ENCODE results near the gene MUC16. TPM values are rescaled to one million over a fixed set of nuclear protein-coding genes. Genes with fewer than 3 reads are reported as not detected.
"Not testable (repeated sequence)": the region's sequence is repeated elsewhere in the genome, so short reads cannot be mapped to it uniquely, and the experiment has no call there.

MUC16 gene
- total RNA-seq: 1 to 10 TPM in 1 of 2 donors, under 1 TPM in 1; 0.14 to 1.2 TPM

GRCh38 chr19:9009935-9010651 lies at the start of gene MUC16:
Gene MUC16, minus strand, starts transcription at chr19:9010409.
- H3K36me3 ChIP-seq: no peaks in the 10 kb centered on the region
- peaks cover 2% of the 10 kb centered on the region for H3K27me3 ChIP-seq (replicated peaks; ENCODE audit: insufficient read depth)
- H3K4me1 ChIP-seq (replicated peaks): no peaks in the 10 kb centered on the region
- WGBS: 50% methylated on average over 17 of the region's 20 CpGs
- no peaks in the 10 kb centered on the region for H3K9me3 ChIP-seq
- H3K4me3 ChIP-seq: no peak within 1 kb of the TSS
- intact Hi-C loops (cut with DNase I): no loop called here
- TF ChIP-seq POLR2AphosphoS5 (IDR thresholded peaks at IDR 0.05) (no peak), POLR2A (IDR thresholded peaks at IDR 0.05) (no peak)
- TF ChIP-seq, protein P1, sequence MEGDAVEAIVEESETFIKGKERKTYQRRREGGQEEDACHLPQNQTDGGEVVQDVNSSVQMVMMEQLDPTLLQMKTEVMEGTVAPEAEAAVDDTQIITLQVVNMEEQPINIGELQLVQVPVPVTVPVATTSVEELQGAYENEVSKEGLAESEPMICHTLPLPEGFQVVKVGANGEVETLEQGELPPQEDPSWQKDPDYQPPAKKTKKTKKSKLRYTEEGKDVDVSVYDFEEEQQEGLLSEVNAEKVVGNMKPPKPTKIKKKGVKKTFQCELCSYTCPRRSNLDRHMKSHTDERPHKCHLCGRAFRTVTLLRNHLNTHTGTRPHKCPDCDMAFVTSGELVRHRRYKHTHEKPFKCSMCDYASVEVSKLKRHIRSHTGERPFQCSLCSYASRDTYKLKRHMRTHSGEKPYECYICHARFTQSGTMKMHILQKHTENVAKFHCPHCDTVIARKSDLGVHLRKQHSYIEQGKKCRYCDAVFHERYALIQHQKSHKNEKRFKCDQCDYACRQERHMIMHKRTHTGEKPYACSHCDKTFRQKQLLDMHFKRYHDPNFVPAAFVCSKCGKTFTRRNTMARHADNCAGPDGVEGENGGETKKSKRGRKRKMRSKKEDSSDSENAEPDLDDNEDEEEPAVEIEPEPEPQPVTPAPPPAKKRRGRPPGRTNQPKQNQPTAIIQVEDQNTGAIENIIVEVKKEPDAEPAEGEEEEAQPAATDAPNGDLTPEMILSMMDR (IDR thresholded peaks at IDR 0.05): no peak
- no peak within 1 kb of the TSS for H3K27ac ChIP-seq
- DNase-seq (ENCODE audit: low spot score): no peak

- H3K27ac ChIP-seq: no peak overlapping the region
- no peak for DNase-seq (ENCODE audit: low spot score)
- intact Hi-C loops (cut with DNase I): no loop called here
- H3K9me3 ChIP-seq: no peaks in the 10 kb centered on the region
- no peaks in the 10 kb centered on the region for H3K4me1 ChIP-seq (replicated peaks)
- H3K4me3 ChIP-seq: no peak overlapping the region
- WGBS: 34% methylated on average over 12 of the region's 12 CpGs
- H3K27me3 ChIP-seq (replicated peaks; ENCODE audit: insufficient read depth): no peaks in the 10 kb centered on the region
- H3K36me3 ChIP-seq: no peaks in the 10 kb centered on the region
- TF ChIP-seq, protein P1 (IDR thresholded peaks at IDR 0.05): no peak
- TF ChIP-seq POLR2AphosphoS5 (IDR thresholded peaks at IDR 0.05) (no peak), POLR2A (IDR thresholded peaks at IDR 0.05) (no peak)
Measured at GRCh38 chr19:9058905-9059667, 48.9 kb upstream of the MUC16 start.

DNA sequence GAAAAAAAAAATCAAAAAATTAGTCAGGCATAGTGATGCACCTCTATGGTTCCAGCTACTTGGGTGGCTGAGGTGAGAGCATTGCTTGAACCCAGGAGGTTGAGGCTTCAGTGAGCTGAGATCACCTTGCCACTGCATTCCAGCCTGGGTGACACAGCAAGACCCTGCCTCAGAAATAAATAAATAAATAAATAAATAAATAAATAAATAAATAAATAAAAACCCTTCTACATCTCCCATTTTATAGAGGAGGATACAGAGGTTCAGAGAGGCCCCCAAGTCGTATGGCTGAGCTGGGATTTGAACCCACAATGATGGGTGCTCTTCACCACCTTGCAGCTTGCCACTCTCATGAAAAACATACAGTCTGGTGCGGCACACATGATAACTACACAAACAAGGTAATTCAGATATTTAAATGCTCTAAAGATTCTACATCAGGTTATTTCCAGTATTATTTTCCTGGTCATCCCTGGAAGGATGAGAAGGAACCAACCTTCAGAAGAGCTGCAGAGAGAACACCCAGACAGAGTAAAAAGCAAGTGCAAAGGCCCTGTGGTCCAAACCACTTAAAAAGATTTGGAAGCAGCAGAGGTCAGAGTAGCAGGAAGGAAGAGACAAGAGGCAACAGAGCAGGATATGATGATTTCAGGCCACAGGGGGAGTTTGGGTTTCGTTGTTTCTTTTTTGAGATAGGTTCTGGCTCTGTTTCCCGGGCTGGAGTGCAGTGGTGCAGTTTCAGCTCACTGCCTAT lies 47.5 kb upstream of the MUC16 start:
- WGBS: 88% methylated on average over 4 of the region's 4 CpGs
- no peaks in the 10 kb centered on the region for H3K36me3 ChIP-seq
- no peaks in the 10 kb centered on the region for H3K9me3 ChIP-seq
- H3K27me3 ChIP-seq (replicated peaks; ENCODE audit: insufficient read depth): no peaks in the 10 kb centered on the region
- intact Hi-C loops (cut with DNase I): no loop called here
- no peak overlapping the region for H3K4me3 ChIP-seq
- H3K4me1 ChIP-seq (replicated peaks): no peaks in the 10 kb centered on the region
- TF ChIP-seq POLR2A (IDR thresholded peaks at IDR 0.05) (no peak), POLR2AphosphoS5 (IDR thresholded peaks at IDR 0.05) (no peak)
- TF ChIP-seq, protein P1 (IDR thresholded peaks at IDR 0.05): no peak
- no peak for DNase-seq (ENCODE audit: low spot score)
- no peak overlapping the region for H3K27ac ChIP-seq

- H3K27ac ChIP-seq; H3K9me3 ChIP-seq; H3K4me1 ChIP-seq (replicated peaks); DNase-seq (ENCODE audit: low spot score); H3K4me3 ChIP-seq; intact Hi-C loops (cut with DNase I); H3K27me3 ChIP-seq (replicated peaks; ENCODE audit: insufficient read depth); H3K36me3 ChIP-seq: not testable (repeated sequence)
- 92% methylated on average over 9 of the region's 9 CpGs for WGBS
Measured at GRCh38 chr19:9056131-9056530, 45.9 kb upstream of the MUC16 start.

GRCh38 chr19:9054765-9055164 lies 44.6 kb upstream of the MUC16 start:
- H3K4me1 ChIP-seq (replicated peaks): no peaks in the 10 kb centered on the region
- H3K27ac ChIP-seq: no peak overlapping the region
- TF ChIP-seq, protein P1 (IDR thresholded peaks at IDR 0.05): no peak
- TF ChIP-seq POLR2A (IDR thresholded peaks at IDR 0.05) (no peak), POLR2AphosphoS5 (IDR thresholded peaks at IDR 0.05) (no peak)
- H3K4me3 ChIP-seq: no peak overlapping the region
- no peaks in the 10 kb centered on the region for H3K36me3 ChIP-seq
- H3K9me3 ChIP-seq: no peaks in the 10 kb centered on the region
- intact Hi-C loops (cut with DNase I): no loop called here
- H3K27me3 ChIP-seq (replicated peaks; ENCODE audit: insufficient read depth): no peaks in the 10 kb centered on the region
- WGBS: 20% methylated on average over 8 of the region's 8 CpGs
- DNase-seq (ENCODE audit: low spot score): no peak
